Measurements from ENCODE around the gene CA14. TPM values are rescaled to one million over a fixed set of nuclear protein-coding genes. Genes with fewer than 3 reads are reported as not detected.

The CA14 gene
- total RNA-seq, 1 donor from 2014 or later = 31.9 TPM

Other genes starting within 250 kb of the CA14 start
- 27.7 and 28.3 TPM in 2 replicates for gene OTUD7B, start 247.0 kb upstream of the CA14 start, total RNA-seq
- gene VPS45, start 190.0 kb upstream of the CA14 start, total RNA-seq = 48.8 and 53.1 TPM in 2 replicates
- 106 and 113 TPM in 2 replicates for gene PLEKHO1, start 107.9 kb upstream of the CA14 start, total RNA-seq
- 110 and 114 TPM in 2 replicates for gene ANP32E, start 21.7 kb upstream of the CA14 start, total RNA-seq
- gene APH1A, start 11.2 kb downstream of the CA14 start, total RNA-seq = 142 and 145 TPM in 2 replicates
- gene C1orf54, start 15.0 kb downstream of the CA14 start, total RNA-seq = 15.0 and 16.1 TPM in 2 replicates
- 3.7 and 5.0 TPM in 2 replicates for gene CIART, start 24.8 kb downstream of the CA14 start, total RNA-seq
- gene MRPS21, start 36.1 kb downstream of the CA14 start, total RNA-seq = 96.2 and 101 TPM in 2 replicates
- gene PRPF3, start 63.8 kb downstream of the CA14 start, total RNA-seq = 85.9 and 86.6 TPM in 2 replicates
- gene RPRD2, start 106.4 kb downstream of the CA14 start, total RNA-seq = 40.8 and 43.6 TPM in 2 replicates
- gene TARS2, start 229.6 kb downstream of the CA14 start, total RNA-seq = 30.0 and 31.1 TPM in 2 replicates

All from neural crest cell (in vitro differentiated cells).